ENCODE results near the gene TSPAN9. TPM values are rescaled to one million over a fixed set of nuclear protein-coding genes. Genes with fewer than 3 reads are reported as not detected.

TSPAN9 gene
- total RNA-seq, 1 donor from 2014 or later = 109 TPM

DNA sequence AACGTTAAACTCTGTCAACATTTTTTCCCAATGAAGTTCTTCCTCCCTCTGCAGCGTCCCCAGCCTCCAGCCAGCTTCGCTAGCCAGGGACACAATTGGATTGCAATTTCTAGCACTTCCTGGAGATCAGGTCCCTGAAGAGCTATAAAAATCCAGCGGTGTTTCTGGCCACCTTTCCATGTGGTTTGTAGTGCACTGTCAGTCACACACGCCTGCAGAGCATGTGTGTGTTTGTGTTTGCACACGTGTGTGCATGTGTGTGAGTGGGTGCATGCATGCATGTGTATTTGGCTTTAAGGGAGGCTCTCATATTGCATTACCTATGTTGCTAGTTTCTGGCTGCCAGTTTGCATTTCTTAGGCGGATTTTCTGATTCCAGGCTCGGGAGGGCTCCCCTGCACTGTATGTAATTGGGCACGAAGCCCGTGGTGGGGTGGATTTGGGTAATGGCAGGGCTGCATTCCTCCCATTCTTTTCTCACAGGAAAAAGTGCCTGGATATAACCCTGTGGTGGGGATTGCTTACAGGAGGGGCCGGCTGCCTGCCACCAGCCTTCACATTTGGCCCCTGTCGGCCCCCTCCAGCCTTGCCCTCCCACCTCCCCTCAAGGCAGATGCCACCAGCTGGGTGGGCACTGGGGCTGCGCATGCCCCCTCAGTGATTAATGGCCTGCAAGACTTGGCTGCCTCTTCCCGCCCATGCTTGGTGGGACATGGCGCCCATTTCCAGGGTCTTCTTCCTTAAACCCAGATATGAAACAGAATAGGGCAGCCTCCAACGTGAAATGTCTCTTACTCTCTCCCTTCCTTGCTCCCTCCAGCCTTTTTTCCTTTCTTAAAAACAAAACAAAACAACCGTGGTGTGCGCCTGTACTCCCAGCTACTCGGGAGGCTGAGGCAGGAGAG, 74.0 kb downstream of the TSPAN9 start:
- peak overlapping the region; percentile 33 to 47 for H3K4me3 ChIP-seq

DNA sequence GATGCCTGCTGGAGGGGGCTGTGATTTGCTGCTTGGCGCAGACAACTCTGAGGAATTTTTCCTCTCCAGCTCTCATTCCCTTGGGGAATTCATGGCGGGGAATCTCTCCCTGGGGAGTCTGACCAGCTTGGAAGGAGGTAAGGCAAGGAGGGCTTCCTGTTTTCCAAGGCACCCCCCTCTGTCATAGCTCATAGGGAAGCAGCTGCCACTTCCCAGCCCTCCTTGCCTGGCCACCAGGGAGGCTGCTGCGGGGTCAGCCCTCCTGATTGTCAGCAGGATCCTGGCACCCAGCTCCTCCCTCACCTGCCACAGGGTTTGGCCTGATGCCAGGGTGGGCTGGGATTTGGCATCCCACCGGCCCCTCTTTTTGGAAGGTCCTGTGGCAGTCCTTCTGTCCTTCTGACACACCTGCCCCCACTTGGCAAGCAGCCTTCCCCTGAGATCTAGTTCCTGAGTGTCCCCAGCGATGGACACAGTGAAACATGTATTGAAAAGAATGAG, 74.9 kb downstream of the TSPAN9 start:
- TF ChIP-seq, protein P1, sequence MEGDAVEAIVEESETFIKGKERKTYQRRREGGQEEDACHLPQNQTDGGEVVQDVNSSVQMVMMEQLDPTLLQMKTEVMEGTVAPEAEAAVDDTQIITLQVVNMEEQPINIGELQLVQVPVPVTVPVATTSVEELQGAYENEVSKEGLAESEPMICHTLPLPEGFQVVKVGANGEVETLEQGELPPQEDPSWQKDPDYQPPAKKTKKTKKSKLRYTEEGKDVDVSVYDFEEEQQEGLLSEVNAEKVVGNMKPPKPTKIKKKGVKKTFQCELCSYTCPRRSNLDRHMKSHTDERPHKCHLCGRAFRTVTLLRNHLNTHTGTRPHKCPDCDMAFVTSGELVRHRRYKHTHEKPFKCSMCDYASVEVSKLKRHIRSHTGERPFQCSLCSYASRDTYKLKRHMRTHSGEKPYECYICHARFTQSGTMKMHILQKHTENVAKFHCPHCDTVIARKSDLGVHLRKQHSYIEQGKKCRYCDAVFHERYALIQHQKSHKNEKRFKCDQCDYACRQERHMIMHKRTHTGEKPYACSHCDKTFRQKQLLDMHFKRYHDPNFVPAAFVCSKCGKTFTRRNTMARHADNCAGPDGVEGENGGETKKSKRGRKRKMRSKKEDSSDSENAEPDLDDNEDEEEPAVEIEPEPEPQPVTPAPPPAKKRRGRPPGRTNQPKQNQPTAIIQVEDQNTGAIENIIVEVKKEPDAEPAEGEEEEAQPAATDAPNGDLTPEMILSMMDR (IDR thresholded peaks at IDR 0.05) = peak in 1 of 3 experiments; percentile 2
- peak in 1 of 2 donors; percentile 86 for DNase-seq (ENCODE audit: low spot score in 2 of 2)
- H3K4me1 ChIP-seq = peaks cover 24 to 49% of the 10 kb centered on the region in 2 donors

More for the DNA sequence above, 74.0 kb downstream of the TSPAN9 start:
- H3K9me3 ChIP-seq = no peaks in the 10 kb centered on the region
- TF ChIP-seq, protein P1 (IDR thresholded peaks at IDR 0.05) = no peak
- H3K4me1 ChIP-seq = peaks cover 24 to 49% of the 10 kb centered on the region in 2 donors
- intact Hi-C loops (cut with DNase I) = loop anchor here (2.0 kb wide), 2 partner anchors 14 to 52 kb away; no protein-coding TSS in a partner anchor
- H3K27me3 ChIP-seq = no peaks in the 10 kb centered on the region
- H3K27ac ChIP-seq = peak overlapping the region; percentile 85 to 89
- H3K36me3 ChIP-seq = no peaks in the 10 kb centered on the region
- DNase-seq (ENCODE audit: low spot score in 2 of 2) = no peak

DNA sequence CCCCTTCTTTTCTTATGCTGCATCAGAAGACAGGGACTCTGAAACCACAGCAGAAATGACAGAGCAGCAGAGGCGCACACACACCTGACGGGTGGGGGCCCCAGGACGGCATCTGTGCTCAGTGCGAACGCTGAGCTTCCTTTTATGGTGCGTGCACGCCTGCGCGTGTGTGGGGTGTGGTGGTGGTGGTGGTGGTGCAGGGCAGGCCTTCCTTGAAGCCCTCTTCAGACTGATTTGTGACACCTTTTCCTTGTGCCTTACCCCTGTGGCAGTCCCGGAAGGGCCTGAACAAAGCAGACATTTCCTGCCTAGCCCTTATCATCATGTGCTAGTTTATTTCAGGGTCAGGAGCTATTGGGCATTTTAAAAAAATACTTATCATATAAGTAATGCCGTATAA, 75.7 kb downstream of the TSPAN9 start:
- DNase-seq (ENCODE audit: low spot score in 2 of 2) = no peak
- TF ChIP-seq, protein P1 (IDR thresholded peaks at IDR 0.05) = no peak
- no peaks in the 10 kb centered on the region for H3K9me3 ChIP-seq
- no peaks in the 10 kb centered on the region for H3K36me3 ChIP-seq
- intact Hi-C loops (cut with DNase I) = loop anchor here (1.0 kb wide), 1 partner anchor 64 kb away; no protein-coding TSS in a partner anchor
- H3K27me3 ChIP-seq = no peaks in the 10 kb centered on the region
- peaks cover 24 to 48% of the 10 kb centered on the region in 2 donors for H3K4me1 ChIP-seq
- H3K4me3 ChIP-seq = no peak overlapping the region
- peak overlapping the region; percentile 85 to 89 for H3K27ac ChIP-seq

More for the DNA sequence above, 74.9 kb downstream of the TSPAN9 start:
- H3K27ac ChIP-seq = peak overlapping the region; percentile 85 to 89
- H3K9me3 ChIP-seq = no peaks in the 10 kb centered on the region
- peak overlapping the region; percentile 15 to 47 for H3K4me3 ChIP-seq
- intact Hi-C loops (cut with DNase I) = loop anchor here (1.0 kb wide), 1 partner anchor 65 kb away; no protein-coding TSS in a partner anchor
- H3K27me3 ChIP-seq = no peaks in the 10 kb centered on the region
- no peaks in the 10 kb centered on the region for H3K36me3 ChIP-seq

DNA sequence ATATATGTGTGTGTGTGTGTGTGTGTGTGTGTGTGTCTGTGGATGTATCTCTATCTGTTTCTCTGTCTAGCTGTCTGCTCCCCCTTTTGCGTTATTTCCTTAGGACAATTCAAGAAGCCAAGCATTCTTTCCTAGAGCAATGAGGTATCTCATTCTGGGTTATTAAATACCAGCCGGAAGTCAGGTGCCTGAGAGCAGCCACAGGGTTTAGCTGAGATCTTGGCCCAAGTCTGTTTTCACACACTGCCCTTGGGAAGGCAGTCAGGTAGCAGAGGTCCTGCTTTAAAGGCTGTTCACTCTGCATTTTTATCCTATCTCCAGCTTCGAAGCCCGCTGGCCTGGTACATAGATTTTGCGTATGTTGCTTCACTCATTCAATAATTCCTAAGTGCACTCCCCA, 76.8 kb downstream of the TSPAN9 start:
- Histone ChIP-seq H3K27me3 (no peaks in the 10 kb centered on the region), H3K9me3 (no peaks in the 10 kb centered on the region), H3K4me1 (peaks cover 21 to 41% of the 10 kb centered on the region in 2 donors), H3K27ac (no peak overlapping the region), H3K4me3 (no peak overlapping the region), H3K36me3 (no peaks in the 10 kb centered on the region)
- DNase-seq (ENCODE audit: low spot score in 2 of 2) = no peak
- intact Hi-C loops (cut with DNase I) = no loop called here
- TF ChIP-seq, protein P1 (IDR thresholded peaks at IDR 0.05) = no peak

DNA sequence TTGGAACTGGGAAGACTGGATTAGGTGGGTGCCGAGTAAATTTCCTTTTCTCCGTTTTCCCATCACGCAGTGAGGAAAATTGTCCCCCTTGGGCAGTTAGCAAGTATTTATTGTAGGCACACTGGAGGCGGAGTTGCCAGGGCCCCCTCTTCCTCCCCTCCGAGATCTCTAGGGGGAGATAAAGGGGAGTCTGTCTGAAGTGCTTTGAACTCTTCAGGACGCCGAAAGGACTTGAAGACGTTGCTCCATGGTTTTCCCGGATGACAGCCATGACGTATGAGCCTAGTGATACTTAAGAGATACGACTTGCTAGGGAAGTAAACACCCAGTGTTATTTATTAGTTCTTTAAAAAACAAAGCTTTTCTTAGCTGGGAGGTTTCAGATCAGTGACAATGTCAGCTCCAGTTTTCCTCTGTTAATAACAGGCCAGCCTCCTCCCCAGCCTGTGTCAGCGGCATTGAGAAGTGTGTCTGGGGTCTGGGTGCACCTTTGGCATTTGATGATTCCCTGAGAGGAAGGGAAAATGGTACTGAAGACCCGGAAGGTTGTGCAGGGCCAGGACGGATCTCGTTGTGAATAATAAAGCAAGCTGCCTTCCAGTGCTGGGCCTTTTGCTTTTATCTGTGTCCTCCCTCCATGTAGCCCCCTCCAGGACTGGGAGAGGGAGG, 78.7 kb downstream of the TSPAN9 start:
- Histone ChIP-seq H3K36me3 (no peaks in the 10 kb centered on the region), H3K27ac (no peak overlapping the region), H3K4me1 (peaks cover 13 to 32% of the 10 kb centered on the region in 2 donors), H3K4me3 (no peak overlapping the region), H3K27me3 (no peaks in the 10 kb centered on the region), H3K9me3 (no peaks in the 10 kb centered on the region)
- intact Hi-C loops (cut with DNase I) = no loop called here
- DNase-seq (ENCODE audit: low spot score in 2 of 2) = no peak
- TF ChIP-seq, protein P1 (IDR thresholded peaks at IDR 0.05) = no peak

Measured in ascending aorta (tissue), 2 donors.